Bone marrow (tissue), 2 donors: ENCODE results near the gene SQOR.
A peak's percentile ranks its signal among the peaks of the same experiment; 100 is the strongest.

Experiments used
- DNase-seq, 2 donors: peaks; one replicate each; lab custom pipeline; 2025; lab: John Stamatoyannopoulos, UW

The SQOR gene

DNA sequence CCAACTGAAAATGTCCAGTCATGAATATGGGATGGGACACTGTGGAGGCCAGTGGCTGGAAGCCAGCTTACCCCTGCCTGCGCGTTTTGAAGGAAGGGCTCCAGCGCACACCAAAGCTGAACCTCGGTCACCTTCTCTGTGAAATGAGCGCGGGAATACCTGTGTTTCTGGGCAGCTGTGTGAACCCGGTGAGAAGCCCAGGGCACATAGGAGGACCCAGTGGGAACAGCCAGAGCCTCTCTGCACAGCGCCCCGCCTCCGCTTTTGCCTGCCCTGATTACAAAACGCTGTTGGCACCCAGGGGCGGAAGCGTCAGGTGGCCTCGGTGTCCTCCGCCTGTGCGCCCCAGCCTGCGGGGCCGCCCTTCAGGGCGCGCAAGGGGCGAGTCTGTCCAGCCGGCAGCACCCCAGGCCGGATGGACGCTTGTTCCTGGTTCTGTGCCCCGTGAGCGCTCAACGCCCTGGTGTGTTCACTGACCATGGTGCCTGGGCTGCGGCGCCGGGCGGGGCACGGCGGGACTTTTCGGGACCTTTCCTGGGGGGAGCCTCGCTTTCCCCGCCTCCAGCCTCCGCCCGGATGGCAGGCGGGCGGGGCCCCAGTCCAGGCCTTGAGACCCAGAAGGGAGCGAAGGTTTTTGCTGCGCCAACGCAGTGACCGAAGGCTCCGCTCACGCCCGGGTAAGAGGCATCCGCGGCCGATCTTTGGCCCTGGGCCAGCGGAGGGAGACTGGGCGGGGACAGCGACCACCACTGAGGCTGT is at the start of gene SQOR:
TSS of gene SQOR (plus strand) at position 598 of the 759 bp plus-strand sequence. CDS start 23,895 bp downstream, outside the sequence.
- DNase-seq: peak; percentile 73 to 74

DNA sequence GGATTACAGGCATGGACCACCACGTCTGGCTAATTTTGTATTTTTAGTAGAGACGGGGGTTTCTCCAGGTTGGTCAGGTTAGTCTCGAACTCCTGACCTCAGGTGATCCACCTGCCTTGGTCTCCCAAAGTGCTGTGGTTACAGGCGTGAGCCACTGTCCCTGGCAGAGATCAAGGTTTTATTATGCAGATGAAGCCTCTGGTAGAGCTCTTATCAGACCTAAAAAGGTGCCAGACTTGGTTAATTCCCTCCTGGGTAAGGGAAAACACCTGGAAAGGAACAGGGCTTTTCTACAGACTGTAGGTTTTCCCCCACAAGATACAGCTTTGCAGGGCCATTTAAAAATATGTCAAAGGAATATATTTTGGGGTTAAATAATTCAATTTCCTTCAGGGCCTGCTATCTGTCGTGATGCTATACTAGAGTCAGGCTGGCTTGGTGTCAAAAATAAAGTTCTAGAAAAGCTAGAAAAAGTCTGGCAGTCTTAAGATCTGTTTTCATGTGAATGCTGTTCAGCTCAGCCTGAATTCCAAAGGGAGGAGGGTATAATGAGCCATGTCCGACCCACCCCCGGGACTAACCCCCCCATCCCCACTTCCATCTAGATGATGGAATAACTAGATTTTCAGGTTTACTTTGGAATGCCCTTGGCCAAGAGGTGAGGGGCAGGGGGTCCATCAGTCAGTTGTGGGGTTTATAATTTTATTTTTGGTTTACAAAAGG is 49.6 kb upstream of the SQOR start:
- no peak for DNase-seq

DNA sequence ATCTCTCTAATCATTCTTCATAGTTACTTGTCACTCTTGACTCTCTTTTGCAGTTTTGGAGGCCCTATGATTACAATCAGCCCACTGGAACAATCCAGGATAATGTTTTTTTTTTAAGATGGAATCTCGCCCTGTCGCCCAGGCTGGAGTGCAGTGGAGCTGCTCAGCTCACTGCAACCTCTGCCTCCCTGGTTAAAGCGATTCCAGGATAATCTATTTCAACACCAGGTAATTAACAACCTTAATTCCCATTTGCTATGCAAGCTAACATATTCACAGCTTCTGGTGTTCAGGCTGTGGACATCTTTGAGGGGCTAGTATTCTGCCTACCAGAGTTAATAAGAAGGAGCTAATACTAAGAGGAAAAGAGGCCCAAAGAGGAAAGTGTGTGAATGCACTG is 48.7 kb upstream of the SQOR start:
- no peak for DNase-seq

GRCh38 chr15:45586601-45587094 is 48.2 kb upstream of the SQOR start:
- DNase-seq: no peak

GRCh38 chr15:45587095-45587862 is 47.5 kb upstream of the SQOR start, which contains the start of gene BLOC1S6:
BLOC1S6 (plus strand) TSS chr15:45587379; CDS start chr15:45587444, 65 bp downstream.
- DNase-seq: peak; percentile 88 to 99

DNA sequence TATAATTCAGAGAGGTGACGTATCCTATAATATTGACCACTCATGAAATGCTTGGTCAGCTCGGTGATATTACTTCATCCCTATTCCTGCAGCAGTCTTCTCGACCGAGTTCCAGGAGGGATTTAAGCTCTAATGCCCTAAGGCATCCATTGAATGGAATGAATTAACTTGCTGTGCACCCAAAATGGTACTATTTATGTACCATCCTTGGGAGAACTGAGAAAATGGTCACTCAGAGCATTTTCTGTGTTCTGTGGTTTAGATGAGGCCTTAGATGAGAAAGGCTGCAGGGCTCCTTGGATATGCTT is 47.0 kb upstream of the SQOR start:
- DNase-seq: no peak

DNA sequence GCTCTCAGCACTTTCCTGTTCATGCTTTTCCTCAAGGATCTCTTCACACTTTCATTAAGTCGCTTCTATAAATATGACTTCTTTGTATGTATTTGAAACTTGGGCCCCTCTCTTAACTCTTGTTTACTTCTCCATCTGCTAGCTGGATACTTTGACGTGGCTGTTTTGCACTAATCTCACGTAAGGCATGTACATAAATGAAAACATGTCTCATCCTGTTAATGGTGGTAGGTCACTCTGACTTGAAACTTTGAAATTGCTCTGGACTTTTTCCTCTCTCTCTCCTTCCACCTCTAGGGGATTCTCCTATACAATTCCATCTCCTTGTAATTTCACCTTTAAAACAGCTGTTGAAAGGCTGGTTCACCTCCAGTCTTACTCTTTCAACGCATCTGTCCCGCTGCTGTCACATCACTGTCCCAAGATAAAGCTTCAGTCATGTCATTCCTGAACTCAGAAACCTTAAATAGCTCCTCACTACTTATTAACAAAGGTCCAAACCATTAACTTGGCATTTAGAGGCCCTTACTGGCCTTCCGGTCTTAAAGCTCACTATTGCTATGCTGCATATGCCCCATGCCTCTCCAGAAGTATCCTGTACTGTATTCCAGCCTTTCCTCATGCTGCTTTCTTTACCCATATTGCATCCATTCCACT is 46.5 kb upstream of the SQOR start:
- DNase-seq: no peak

- no peak for DNase-seq
Observed at GRCh38 chr15:45589256-45589655, 45.6 kb upstream of the SQOR start.

GRCh38 chr15:45594319-45594718 is 40.5 kb upstream of the SQOR start:
- DNase-seq: no peak

- DNase-seq: no peak
Observed at GRCh38 chr15:45594835-45595530, 39.8 kb upstream of the SQOR start.

- DNase-seq: no peak
Observed at GRCh38 chr15:45603881-45604280, 30.9 kb upstream of the SQOR start.

DNA sequence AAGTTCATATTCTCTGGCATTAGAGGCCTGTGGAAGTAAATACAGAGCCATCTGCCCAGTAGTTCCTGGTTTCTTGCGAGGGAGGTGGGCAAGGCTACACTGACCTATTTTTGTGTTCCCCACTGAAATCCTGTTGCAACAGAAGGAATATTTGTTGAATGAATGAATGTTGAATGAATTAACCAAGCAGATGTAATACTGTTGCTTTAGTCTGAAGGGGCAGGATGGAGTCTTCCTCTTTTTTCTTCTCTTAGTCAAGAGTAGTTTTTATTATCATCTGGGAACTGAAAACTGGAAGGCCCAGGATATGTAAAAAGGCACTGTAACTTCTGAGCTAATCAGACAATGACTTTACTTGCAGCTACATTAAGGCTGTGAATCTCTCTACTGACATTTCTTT is 30.5 kb upstream of the SQOR start:
- DNase-seq: no peak

DNA sequence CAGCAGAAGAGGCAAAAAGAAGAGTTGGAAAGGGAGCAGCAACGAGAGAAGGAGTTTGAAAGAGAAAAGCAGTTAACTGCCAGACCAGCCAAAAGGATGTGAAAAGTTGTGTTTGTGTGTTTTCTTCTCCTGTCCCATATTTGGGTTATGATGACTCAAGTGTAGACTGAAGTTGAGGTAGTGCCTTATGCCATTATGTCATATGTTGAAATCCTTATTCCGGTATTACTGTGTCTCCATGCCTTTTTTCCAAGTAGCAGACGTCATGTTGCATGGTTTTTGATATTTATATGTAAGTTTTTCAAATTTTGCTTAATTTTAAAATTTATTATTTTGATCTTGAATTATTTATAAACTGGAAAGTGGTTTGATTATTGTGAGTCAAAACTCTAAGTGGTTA is 28.4 kb upstream of the SQOR start:
- no peak for DNase-seq

- DNase-seq: no peak
Observed at GRCh38 chr15:45606841-45607240, 28.0 kb upstream of the SQOR start.

DNA sequence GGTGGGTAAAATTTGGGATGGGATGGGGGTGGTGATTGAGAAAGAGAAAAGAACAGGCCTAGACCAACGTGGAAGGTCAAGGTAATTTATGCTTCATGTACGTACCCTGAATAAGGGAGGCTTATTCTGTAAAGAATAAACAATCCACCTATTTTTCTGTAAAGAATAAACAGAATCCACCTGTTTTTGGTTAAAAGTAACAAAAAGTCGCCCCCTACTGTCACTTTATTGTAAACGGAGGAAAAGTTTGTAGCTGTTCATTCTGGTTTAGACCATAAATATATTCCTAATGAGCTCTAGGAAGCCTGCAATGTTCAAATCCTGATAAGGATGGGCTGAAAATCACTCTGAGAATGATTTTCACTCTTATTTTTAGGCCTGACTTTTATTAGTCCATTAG is 23.5 kb upstream of the SQOR start:
- DNase-seq: no peak

DNA sequence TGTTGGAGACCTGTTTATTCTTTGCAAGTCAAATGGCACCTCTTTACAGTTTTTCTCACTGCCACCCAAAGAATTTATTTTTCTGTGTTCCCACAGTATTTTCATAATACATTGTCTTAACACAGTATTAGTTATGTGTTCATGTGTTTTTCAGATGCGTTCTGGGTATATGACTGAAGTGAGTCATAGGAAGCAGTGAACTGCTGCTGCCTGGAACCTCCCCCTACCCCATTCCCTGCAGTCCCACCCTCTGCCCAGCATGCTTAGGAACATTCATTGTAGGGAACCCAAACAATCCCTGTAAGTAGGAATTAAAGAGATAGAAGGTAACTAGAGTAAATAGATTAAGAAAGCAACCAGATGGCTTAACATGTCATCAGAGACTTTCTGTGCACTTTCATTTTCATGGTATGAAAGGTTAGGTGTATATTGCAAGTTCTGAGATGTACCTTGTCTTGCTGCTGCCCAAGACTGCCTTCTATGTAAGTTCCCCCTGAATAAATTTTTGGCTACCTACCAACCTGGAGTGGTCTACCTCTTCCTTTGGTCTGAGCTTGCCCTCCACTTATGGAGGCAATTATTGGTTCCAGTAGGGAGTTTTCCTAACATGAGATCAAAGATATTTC is 21.9 kb upstream of the SQOR start:
- peak in 1 of 2 donors; percentile 22 for DNase-seq

- no peak for DNase-seq
Observed at GRCh38 chr15:45616901-45617323, 17.9 kb upstream of the SQOR start.

- DNase-seq: no peak
Observed at GRCh38 chr15:45618813-45619212, 16.0 kb upstream of the SQOR start.

GRCh38 chr15:45628136-45628535 is 6.7 kb upstream of the SQOR start:
- no peak for DNase-seq

GRCh38 chr15:45630917-45631691 is 3.7 kb upstream of the SQOR start:
- peak in 1 of 2 donors; percentile 9 for DNase-seq
